ENCODE results near the gene GALNT18. TPM values are rescaled to one million over a fixed set of nuclear protein-coding genes. Genes with fewer than 3 reads are reported as not detected.

GALNT18 gene
- total and polyA plus RNA-seq, 4 donors = 17.7 to 109 (median 63.7) TPM

- WGBS, 2 donors = 91 to 92% methylated on average over 4 of the region's 4 CpGs
- no peak overlapping the region for H3K4me3 ChIP-seq
These were observed 42.1 kb upstream of the GALNT18 start for GRCh38 chr11:11663907-11664306.

GRCh38 chr11:11662578-11662977, 40.8 kb upstream of the GALNT18 start:
- TF ChIP-seq CTCF (IDR thresholded peaks at IDR 0.05; ENCODE audit: control extremely low read depth, extremely low read depth) = no peak
- no peak overlapping the region for H3K27ac ChIP-seq (ENCODE audit: low read depth in 1 of 2, low read length in 1 of 2)
- H3K36me3 ChIP-seq (ENCODE audit: control insufficient read depth in 4 of 4, insufficient read depth in 4 of 4, low read length in 4 of 4) = no peaks in the 10 kb centered on the region
- DNase-seq (no peak), ATAC-seq (ENCODE audit: insufficient read depth, low FRiP score) (no peak)
- H3K27me3 ChIP-seq (ENCODE audit: control insufficient read depth in 3 of 3, insufficient read depth in 3 of 3, low read length in 2 of 3) = peaks cover 0 to 3% (median 0%) of the 10 kb centered on the region in 3 donors
- 80 to 92% methylated on average over 2 of the region's 2 CpGs for WGBS, 2 donors
- peaks cover 0 to 1% (median 0%) of the 10 kb centered on the region in 5 donors for H3K4me1 ChIP-seq (ENCODE audit: control insufficient read depth in 5 of 5, insufficient read depth in 5 of 5, low read length in 5 of 5)
- no peak overlapping the region for H3K9ac ChIP-seq (ENCODE audit: insufficient read depth in 1 of 2, low read length in 2 of 2)
- peaks cover 0 to 3% (median 1%) of the 10 kb centered on the region in 4 donors for H3K9me3 ChIP-seq (ENCODE audit: control insufficient read depth in 4 of 4, insufficient read depth in 3 of 4, low read length in 3 of 4)
- H3K4me3 ChIP-seq = no peak overlapping the region

More at GRCh38 chr11:11663907-11664306, 42.1 kb upstream of the GALNT18 start:
- no peaks in the 10 kb centered on the region for H3K4me1 ChIP-seq (ENCODE audit: control insufficient read depth in 5 of 5, insufficient read depth in 5 of 5, low read length in 5 of 5)
- ATAC-seq (ENCODE audit: insufficient read depth, low FRiP score) (no peak), DNase-seq (no peak)
- peaks cover 0 to 3% (median 1%) of the 10 kb centered on the region in 4 donors for H3K9me3 ChIP-seq (ENCODE audit: control insufficient read depth in 4 of 4, insufficient read depth in 3 of 4, low read length in 3 of 4)
- no peaks in the 10 kb centered on the region for H3K36me3 ChIP-seq (ENCODE audit: control insufficient read depth in 4 of 4, insufficient read depth in 4 of 4, low read length in 4 of 4)
- TF ChIP-seq CTCF (IDR thresholded peaks at IDR 0.05; ENCODE audit: control extremely low read depth, extremely low read depth) = no peak
- no peak overlapping the region for H3K9ac ChIP-seq (ENCODE audit: insufficient read depth in 1 of 2, low read length in 2 of 2)
- no peak overlapping the region for H3K27ac ChIP-seq (ENCODE audit: low read depth in 1 of 2, low read length in 1 of 2)
- peaks cover 0 to 3% (median 0%) of the 10 kb centered on the region in 3 donors for H3K27me3 ChIP-seq (ENCODE audit: control insufficient read depth in 3 of 3, insufficient read depth in 3 of 3, low read length in 2 of 3)

- no peak overlapping the region for H3K9ac ChIP-seq (ENCODE audit: insufficient read depth in 1 of 2, low read length in 2 of 2)
- no peak overlapping the region for H3K27ac ChIP-seq (ENCODE audit: low read depth in 1 of 2, low read length in 1 of 2)
- WGBS, 2 donors = 92 to 94% methylated on average over 9 of the region's 9 CpGs
- ATAC-seq (ENCODE audit: insufficient read depth, low FRiP score) (no peak), DNase-seq (no peak)
- peaks cover 0 to 3% (median 0%) of the 10 kb centered on the region in 3 donors for H3K27me3 ChIP-seq (ENCODE audit: control insufficient read depth in 3 of 3, insufficient read depth in 3 of 3, low read length in 2 of 3)
- H3K4me1 ChIP-seq (ENCODE audit: control insufficient read depth in 5 of 5, insufficient read depth in 5 of 5, low read length in 5 of 5) = peaks cover 0 to 8% (median 0%) of the 10 kb centered on the region in 5 donors
- no peak overlapping the region for H3K4me3 ChIP-seq
- no peak for TF ChIP-seq CTCF (IDR thresholded peaks at IDR 0.05; ENCODE audit: control extremely low read depth, extremely low read depth)
- no peaks in the 10 kb centered on the region for H3K36me3 ChIP-seq (ENCODE audit: control insufficient read depth in 4 of 4, insufficient read depth in 4 of 4, low read length in 4 of 4)
- no peaks in the 10 kb centered on the region for H3K9me3 ChIP-seq (ENCODE audit: control insufficient read depth in 4 of 4, insufficient read depth in 3 of 4, low read length in 3 of 4)
These were observed 39.7 kb upstream of the GALNT18 start for GRCh38 chr11:11661326-11662040.
